GM23248 (cell line): ENCODE measurements around the gene SOCS2. TPM values are rescaled to one million over a fixed set of nuclear protein-coding genes. Genes with fewer than 3 reads are reported as not detected.

ENCODE experiments used
- DNase-seq: peaks from one replicate; pipeline ENCODE4 v3.0.0-alpha.2; 2015
- H2AFZ ChIP-seq: fragments of 200-600 bp; sonication (generic); 2 replicates; pipeline ENCODE4 v1.6.1; 2016; ENCODE audit warnings: antibody characterized with exemption
- H3F3A ChIP-seq: fragments of 200-600 bp; sonication (generic); 2 replicates; pipeline ENCODE4 v1.6.1; 2016; ENCODE audit warnings: mild to moderate bottlenecking, antibody characterized with exemption, mixed run types; ENCODE audit not compliant: insufficient read depth
- H3K27ac ChIP-seq: fragments of 200-600 bp; sonication (generic); 2 replicates; pipeline ENCODE4 v1.5.1; 2016; ENCODE audit warnings: mild to moderate bottlenecking
- H3K27me3 ChIP-seq: fragments of 200-600 bp; sonication (generic); replicated peaks from 2 replicates; pipeline ENCODE4 v1.6.1; 2016; ENCODE audit warnings: mild to moderate bottlenecking; ENCODE audit not compliant: insufficient read depth
- H3K36me3 ChIP-seq: fragments of 200-600 bp; sonication (generic); 2 replicates; pipeline ENCODE4 v1.6.1; 2016; ENCODE audit warnings: low read depth, mild to moderate bottlenecking
- H3K4me1 ChIP-seq: fragments of 200-600 bp; sonication (generic); 2 replicates; pipeline ENCODE4 v1.6.1; 2016; ENCODE audit warnings: mild to moderate bottlenecking; ENCODE audit not compliant: insufficient read depth
- H3K4me2 ChIP-seq: fragments of 200-600 bp; sonication (generic); one replicate; pipeline ENCODE4 v1.6.1; 2016; ENCODE audit warnings: mild to moderate bottlenecking; ENCODE audit not compliant: unreplicated experiment
- H3K4me3 ChIP-seq: fragments of 200-600 bp; sonication (generic); 2 replicates; pipeline ENCODE4 v1.5.1; 2016; ENCODE audit warnings: mild to moderate bottlenecking
- H3K79me2 ChIP-seq: fragments of 200-600 bp; sonication (generic); 2 replicates; pipeline ENCODE4 v1.6.1; 2016; ENCODE audit warnings: mild to moderate bottlenecking; ENCODE audit not compliant: insufficient read depth
- H3K9ac ChIP-seq: fragments of 200-600 bp; sonication (generic); 2 replicates; pipeline ENCODE4 v1.6.1; 2016; ENCODE audit warnings: mild to moderate bottlenecking
- H3K9me2 ChIP-seq: fragments of 200-600 bp; sonication (generic); 2 replicates; pipeline ENCODE4 v1.6.1; 2016; ENCODE audit warnings: mixed run types, mild to moderate bottlenecking, moderate library complexity; ENCODE audit not compliant: insufficient read depth
- H3K9me3 ChIP-seq: fragments of 200-600 bp; sonication (generic); one replicate; pipeline ENCODE4 v1.6.1; 2017; ENCODE audit warnings: low read depth
- H4K20me1 ChIP-seq: fragments of 200-600 bp; sonication (generic); 2 replicates; pipeline ENCODE4 v1.6.0; 2016; ENCODE audit not compliant: insufficient read depth
- EZH2 ChIP-seq: fragments of 200-600 bp; sonication (generic); IDR thresholded peaks from 2 replicates; pipeline ENCODE4 v1.6.1; 2018; ENCODE audit warnings: antibody characterized with exemption, mild to moderate bottlenecking; ENCODE audit not compliant: insufficient read depth, poor library complexity, severe bottlenecking
- EZH2phosphoT487 ChIP-seq: fragments of 200-600 bp; sonication (generic); IDR thresholded peaks from 2 replicates; pipeline ENCODE4 v1.6.1; 2018; ENCODE audit warnings: antibody characterized with exemption, moderate library complexity, mild to moderate bottlenecking, low read depth; ENCODE audit not compliant: insufficient read depth
- WGBS, 2 experiments: methylation state at CpG; one replicate each; pipeline ENCODE4 v1.1.6; 2015 to 2017; ENCODE audit warnings: low lambda C conversion rate in 2 of 2, low coverage in 1 of 2; ENCODE audit errors: missing lambda C conversion rate in 2 of 2; 5-methylcytosine and 5-hydroxymethylcytosine counted together
- in situ Hi-C: fragments of 300-500 bp; cut with MboI; formaldehyde crosslinking; loops from 2 replicates; pipeline ENCODE4 v1.15.0; 2020
- polyA plus RNA-seq: library from polyadenylated mRNA; unstranded; fragments of >200 nt; fragmentation: Nextera tagmentation; extraction: Ambion mirVana; gene quantifications from 2 replicates; pipeline ENCODE4 v1.2.1, GENCODE V29; 2016
- total RNA-seq: library from RNA; depleted of rRNA; stranded (reverse); fragments of >200 nt; shearing (Covaris generic); gene quantifications from 2 replicates; pipeline ENCODE4 v1.2.3, GENCODE V29; 2014

SOCS2 gene
- total and polyA plus RNA-seq, 2 experiments from 2014 or later = 52.4 to 72.6 TPM

GRCh38 chr12:93569656-93570551 is 2.6 kb upstream of the SOCS2 start:
- no peaks in the 10 kb centered on the region for H3K27me3 ChIP-seq
- 1% methylated on average over 50 to 54 of the region's 60 CpGs for WGBS, 2 experiments
- H3K36me3 ChIP-seq = peaks cover 3% of the 10 kb centered on the region; the same call in 1 of the 2 replicates
- H3K79me2 ChIP-seq = peaks cover 31% of the 10 kb centered on the region
- no peak for TF ChIP-seq EZH2phosphoT487
- TF ChIP-seq EZH2 = no peak
- H3K4me1 ChIP-seq = peaks cover 9% of the 10 kb centered on the region
- H3K4me2 ChIP-seq = peak overlapping the region; percentile 89
- H3F3A ChIP-seq = peaks cover 23% of the 10 kb centered on the region
- in situ Hi-C loops = loop anchor here (5.0 kb wide), 2 partner anchors 172 to 532 kb away; no protein-coding TSS in a partner anchor
- H4K20me1 ChIP-seq = no peaks in the 10 kb centered on the region
- peak overlapping the region; percentile 76 for H2AFZ ChIP-seq
- no peaks in the 10 kb centered on the region for H3K9me2 ChIP-seq
- H3K9me3 ChIP-seq = no peaks in the 10 kb centered on the region
- H3K4me3 ChIP-seq = peak overlapping the region; percentile 92
- peak overlapping the region; percentile 83 for H3K9ac ChIP-seq
- peak overlapping the region; percentile 58 for H3K27ac ChIP-seq
- DNase-seq = peak; percentile 94

- Histone ChIP-seq H3K9ac (peak overlapping the region; percentile 83), H3K27me3 (no peaks in the 10 kb centered on the region), H3K9me3 (no peaks in the 10 kb centered on the region), H3K9me2 (no peaks in the 10 kb centered on the region), H4K20me1 (no peaks in the 10 kb centered on the region), H3K4me2 (peak overlapping the region; percentile 89), H3K79me2 (peaks cover 39% of the 10 kb centered on the region), H3F3A (peaks cover 27% of the 10 kb centered on the region), H2AFZ (peak overlapping the region; percentile 76), H3K4me3 (peak overlapping the region; percentile 92), H3K36me3 (peaks cover 11% of the 10 kb centered on the region), H3K27ac (peak overlapping the region; percentile 75), H3K4me1 (peaks cover 17% of the 10 kb centered on the region)
- 0% methylated on average over 67 to 78 of the region's 97 CpGs for WGBS, 2 experiments
- in situ Hi-C loops = loop anchor here (5.0 kb wide), 2 partner anchors 172 to 532 kb away; no protein-coding TSS in a partner anchor
- DNase-seq = peak; percentile 99
- no peak for TF ChIP-seq EZH2phosphoT487
- TF ChIP-seq EZH2 = no peak
Measured at GRCh38 chr12:93570552-93571364, 1.7 kb upstream of the SOCS2 start.

GRCh38 chr12:93571365-93571924 is 1.0 kb upstream of the SOCS2 start:
- no peaks in the 10 kb centered on the region for H4K20me1 ChIP-seq
- H3K9ac ChIP-seq = peak overlapping the region; percentile 83
- peaks cover 46% of the 10 kb centered on the region for H3K79me2 ChIP-seq
- peak overlapping the region; percentile 75 for H3K27ac ChIP-seq
- H3K9me3 ChIP-seq = no peaks in the 10 kb centered on the region
- H3F3A ChIP-seq = peaks cover 28% of the 10 kb centered on the region
- WGBS, 2 experiments = 0 to 1% methylated on average over 34 to 40 of the region's 47 CpGs
- in situ Hi-C loops = loop anchor here (5.0 kb wide), 2 partner anchors 171 to 531 kb away; no protein-coding TSS in a partner anchor
- H3K9me2 ChIP-seq = no peaks in the 10 kb centered on the region
- peaks cover 24% of the 10 kb centered on the region for H3K4me1 ChIP-seq
- H3K4me3 ChIP-seq = peak overlapping the region; percentile 92
- TF ChIP-seq EZH2phosphoT487 (no peak), EZH2 (no peak)
- peak; percentile 80 for DNase-seq
- H3K4me2 ChIP-seq = peak overlapping the region; percentile 73
- peak overlapping the region; percentile 76 for H2AFZ ChIP-seq
- H3K27me3 ChIP-seq = no peaks in the 10 kb centered on the region
- H3K36me3 ChIP-seq = peaks cover 18% of the 10 kb centered on the region
